Activated T-helper 1 cell treated with Interleukin-2 at 50 U/mL for 16 hours (primary cell): Measurements from ENCODE around the gene SLITRK5.

Experiments used
- DNase-seq: peaks from one replicate; pipeline ENCODE4 v3.0.0-alpha.2; 2020; ENCODE audit warnings: low read depth

Gene SLITRK5, protein sequence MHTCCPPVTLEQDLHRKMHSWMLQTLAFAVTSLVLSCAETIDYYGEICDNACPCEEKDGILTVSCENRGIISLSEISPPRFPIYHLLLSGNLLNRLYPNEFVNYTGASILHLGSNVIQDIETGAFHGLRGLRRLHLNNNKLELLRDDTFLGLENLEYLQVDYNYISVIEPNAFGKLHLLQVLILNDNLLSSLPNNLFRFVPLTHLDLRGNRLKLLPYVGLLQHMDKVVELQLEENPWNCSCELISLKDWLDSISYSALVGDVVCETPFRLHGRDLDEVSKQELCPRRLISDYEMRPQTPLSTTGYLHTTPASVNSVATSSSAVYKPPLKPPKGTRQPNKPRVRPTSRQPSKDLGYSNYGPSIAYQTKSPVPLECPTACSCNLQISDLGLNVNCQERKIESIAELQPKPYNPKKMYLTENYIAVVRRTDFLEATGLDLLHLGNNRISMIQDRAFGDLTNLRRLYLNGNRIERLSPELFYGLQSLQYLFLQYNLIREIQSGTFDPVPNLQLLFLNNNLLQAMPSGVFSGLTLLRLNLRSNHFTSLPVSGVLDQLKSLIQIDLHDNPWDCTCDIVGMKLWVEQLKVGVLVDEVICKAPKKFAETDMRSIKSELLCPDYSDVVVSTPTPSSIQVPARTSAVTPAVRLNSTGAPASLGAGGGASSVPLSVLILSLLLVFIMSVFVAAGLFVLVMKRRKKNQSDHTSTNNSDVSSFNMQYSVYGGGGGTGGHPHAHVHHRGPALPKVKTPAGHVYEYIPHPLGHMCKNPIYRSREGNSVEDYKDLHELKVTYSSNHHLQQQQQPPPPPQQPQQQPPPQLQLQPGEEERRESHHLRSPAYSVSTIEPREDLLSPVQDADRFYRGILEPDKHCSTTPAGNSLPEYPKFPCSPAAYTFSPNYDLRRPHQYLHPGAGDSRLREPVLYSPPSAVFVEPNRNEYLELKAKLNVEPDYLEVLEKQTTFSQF

GRCh38 chr13:87671031-87671752 is at the start of gene SLITRK5:
Gene SLITRK5 (plus strand): TSS chr13:87671371. CDS start chr13:87675389, 4,018 bp downstream.
- peak; percentile 28 for DNase-seq

- DNase-seq = no peak
These were observed 48.2 kb upstream of the SLITRK5 start for GRCh38 chr13:87622971-87623370.

DNA sequence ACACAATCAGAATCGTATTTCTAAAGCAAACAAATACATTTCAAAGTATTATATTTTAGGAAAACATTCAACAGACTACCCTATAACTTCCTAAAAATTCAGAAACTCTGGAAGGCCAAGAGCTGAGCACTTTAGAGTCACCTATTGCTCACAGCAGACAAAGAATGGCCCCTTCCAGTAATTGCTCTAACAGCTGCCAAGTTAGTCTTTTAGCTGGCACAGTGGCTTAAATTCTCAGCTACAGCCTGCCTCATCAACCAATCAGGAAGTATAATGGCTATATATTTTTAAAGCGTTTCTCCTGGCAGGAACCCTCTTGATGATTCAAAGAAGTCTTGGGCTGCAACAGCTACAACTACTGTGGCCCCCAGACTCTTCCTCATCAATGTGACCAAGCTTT is 14.9 kb upstream of the SLITRK5 start:
- no peak for DNase-seq

GRCh38 chr13:87661471-87661870 is 9.7 kb upstream of the SLITRK5 start:
- no peak for DNase-seq

DNA sequence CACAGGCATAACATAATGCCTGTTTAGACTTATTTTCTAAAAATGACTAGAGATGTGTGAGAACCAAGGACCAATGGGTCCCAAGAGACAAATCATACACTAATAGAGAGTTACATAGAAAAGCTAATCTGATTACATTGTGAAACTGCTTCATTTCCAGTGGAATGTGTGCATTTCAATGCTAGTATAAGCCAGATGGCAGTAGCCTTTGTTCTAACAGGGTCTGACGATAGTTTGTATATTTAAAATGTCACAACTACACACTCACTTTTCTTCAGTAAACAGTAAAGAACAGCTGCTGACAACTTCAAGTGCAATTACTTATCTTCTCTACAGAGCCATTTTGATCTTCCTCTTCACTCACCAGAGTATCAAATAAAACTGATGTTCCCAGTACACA is 4.3 kb upstream of the SLITRK5 start:
- DNase-seq = no peak

DNA sequence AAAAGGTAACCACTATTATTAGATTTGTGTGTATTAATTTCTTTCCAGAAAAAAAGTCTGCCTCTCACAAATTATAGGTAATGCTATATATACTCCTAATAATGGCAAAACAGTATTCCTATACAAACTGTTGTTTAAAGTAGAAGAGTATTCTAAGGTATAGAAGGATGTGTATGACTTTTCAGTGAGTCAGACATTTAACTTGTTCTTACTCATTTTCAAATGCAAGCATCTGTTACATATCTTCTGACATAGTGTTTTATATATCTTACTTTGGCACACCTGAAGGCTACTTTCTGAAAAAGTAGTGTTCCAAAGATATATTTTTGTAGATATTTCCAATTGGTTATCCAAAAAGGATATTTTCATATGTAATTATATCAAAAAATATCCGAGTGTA is 3.5 kb upstream of the SLITRK5 start:
- DNase-seq = no peak

DNA sequence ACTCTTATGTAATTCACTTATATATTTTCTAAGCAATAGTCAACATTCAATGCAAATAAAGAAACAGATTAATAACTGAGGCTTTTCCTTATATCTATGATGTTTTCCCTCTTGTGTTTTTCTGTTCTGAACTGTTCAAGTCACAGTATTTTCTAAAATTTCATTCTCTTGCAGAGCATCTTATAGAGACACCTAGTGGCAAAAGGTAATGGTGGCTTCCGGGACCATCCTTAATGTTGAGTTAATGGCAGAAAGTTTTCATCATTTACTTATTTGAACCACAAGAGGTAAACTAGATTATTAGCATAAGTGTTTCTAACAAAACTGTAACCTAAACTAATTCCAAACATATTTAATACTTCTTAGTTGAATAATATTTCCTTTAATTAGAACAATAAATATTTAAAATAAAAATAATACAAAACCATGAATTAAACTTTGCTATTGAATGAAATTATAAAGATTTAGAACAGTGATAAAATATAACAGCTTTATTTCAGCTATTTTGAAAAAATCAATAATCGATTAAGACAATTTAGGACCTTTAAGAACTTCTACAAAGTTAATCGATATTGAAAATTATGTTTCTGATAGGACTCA is 1.7 kb upstream of the SLITRK5 start:
- DNase-seq = no peak

- DNase-seq = no peak
These were observed 808 bp downstream of the SLITRK5 start for GRCh38 chr13:87671753-87672605.

GRCh38 chr13:87674247-87674738 is 3.1 kb downstream of the SLITRK5 start:
- no peak for DNase-seq

DNA sequence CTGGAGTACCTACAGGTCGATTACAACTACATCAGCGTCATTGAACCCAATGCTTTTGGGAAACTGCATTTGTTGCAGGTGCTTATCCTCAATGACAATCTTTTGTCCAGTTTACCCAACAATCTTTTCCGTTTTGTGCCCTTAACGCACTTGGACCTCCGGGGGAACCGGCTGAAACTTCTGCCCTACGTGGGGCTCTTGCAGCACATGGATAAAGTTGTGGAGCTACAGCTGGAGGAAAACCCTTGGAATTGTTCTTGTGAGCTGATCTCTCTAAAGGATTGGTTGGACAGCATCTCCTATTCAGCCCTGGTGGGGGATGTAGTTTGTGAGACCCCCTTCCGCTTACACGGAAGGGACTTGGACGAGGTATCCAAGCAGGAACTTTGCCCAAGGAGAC is 4.7 kb downstream of the SLITRK5 start:
- no peak for DNase-seq

DNA sequence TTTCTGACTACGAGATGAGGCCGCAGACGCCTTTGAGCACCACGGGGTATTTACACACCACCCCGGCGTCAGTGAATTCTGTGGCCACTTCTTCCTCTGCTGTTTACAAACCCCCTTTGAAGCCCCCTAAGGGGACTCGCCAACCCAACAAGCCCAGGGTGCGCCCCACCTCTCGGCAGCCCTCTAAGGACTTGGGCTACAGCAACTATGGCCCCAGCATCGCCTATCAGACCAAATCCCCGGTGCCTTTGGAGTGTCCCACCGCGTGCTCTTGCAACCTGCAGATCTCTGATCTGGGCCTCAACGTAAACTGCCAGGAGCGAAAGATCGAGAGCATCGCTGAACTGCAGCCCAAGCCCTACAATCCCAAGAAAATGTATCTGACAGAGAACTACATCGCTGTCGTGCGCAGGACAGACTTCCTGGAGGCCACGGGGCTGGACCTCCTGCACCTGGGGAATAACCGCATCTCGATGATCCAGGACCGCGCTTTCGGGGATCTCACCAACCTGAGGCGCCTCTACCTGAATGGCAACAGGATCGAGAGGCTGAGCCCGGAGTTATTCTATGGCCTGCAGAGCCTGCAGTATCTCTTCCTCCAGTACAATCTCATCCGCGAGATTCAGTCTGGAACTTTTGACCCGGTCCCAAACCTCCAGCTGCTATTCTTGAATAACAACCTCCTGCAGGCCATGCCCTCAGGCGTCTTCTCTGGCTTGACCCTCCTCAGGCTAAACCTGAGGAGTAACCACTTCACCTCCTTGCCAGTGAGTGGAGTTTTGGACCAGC is 5.3 kb downstream of the SLITRK5 start:
- no peak for DNase-seq

DNA sequence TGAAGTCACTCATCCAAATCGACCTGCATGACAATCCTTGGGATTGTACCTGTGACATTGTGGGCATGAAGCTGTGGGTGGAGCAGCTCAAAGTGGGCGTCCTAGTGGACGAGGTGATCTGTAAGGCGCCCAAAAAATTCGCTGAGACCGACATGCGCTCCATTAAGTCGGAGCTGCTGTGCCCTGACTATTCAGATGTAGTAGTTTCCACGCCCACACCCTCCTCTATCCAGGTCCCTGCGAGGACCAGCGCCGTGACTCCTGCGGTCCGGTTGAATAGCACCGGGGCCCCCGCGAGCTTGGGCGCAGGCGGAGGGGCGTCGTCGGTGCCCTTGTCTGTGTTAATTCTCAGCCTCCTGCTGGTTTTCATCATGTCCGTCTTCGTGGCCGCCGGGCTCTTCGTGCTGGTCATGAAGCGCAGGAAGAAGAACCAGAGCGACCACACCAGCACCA is 5.9 kb downstream of the SLITRK5 start:
- no peak for DNase-seq

- no peak for DNase-seq
These were observed 6.6 kb downstream of the SLITRK5 start for GRCh38 chr13:87677496-87678371.

DNA sequence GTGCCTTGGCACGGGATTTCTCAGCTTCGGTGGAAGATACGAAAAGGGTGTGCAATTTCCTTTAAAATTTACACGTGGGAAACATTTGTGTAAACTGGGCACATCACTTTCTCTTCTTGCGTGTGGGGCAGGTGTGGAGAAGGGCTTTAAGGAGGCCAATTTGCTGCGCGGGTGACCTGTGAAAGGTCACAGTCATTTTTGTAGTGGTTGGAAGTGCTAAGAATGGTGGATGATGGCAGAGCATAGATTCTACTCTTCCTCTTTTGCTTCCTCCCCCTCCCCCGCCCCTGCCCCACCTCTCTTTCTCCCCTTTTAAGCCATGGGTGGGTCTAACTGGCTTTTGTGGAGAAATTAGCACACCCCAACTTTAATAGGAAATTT is 7.2 kb downstream of the SLITRK5 start:
- DNase-seq = no peak

GRCh38 chr13:87680298-87680697 is 9.1 kb downstream of the SLITRK5 start:
- DNase-seq = no peak

- no peak for DNase-seq
These were observed 13.9 kb downstream of the SLITRK5 start for GRCh38 chr13:87684850-87685742.

DNA sequence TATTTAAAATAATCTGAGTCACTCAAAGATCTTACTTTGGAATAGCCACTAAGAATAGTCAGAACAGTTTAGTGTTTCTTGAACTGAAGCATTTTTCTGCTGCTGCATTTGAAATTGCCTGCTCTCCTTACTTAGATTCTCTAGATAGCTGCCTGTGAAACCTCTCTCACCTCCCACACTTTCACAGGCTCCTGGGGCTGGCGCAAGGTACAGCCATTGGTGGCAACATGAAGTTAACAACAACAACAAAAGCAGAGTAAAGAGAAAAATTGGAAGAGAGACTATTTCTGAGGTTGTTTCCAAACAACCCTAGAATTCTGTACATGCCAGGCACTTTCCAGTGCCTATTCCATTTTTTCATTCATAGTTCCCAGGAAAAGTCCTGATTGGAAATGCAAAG is 25.3 kb downstream of the SLITRK5 start:
- DNase-seq = no peak

DNA sequence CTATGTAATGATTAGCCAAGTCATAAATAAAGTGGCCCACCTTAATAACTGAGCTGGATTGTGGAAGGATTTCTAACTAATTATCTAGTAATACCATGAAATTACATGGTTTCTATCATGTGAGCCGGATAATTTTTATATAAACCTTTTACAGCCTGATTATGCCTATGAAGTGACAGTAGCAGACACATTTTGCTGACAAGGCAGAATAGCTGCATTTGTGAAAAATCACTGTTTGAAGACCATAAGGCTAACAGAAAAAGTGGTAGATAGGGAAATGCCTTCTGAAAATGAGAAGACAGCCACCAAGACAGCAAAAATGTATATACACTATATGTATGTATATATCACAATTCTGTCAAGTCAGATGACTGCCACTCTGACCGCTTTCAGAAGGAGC is 27.1 kb downstream of the SLITRK5 start:
- DNase-seq = no peak
